ENCODE results near the gene PHOSPHO1.

The PHOSPHO1 gene

GRCh38 chr17:49241040-49241439, 10.5 kb upstream of the PHOSPHO1 start:
- no peak overlapping the region for H3K27ac ChIP-seq
- TF ChIP-seq CTCF (conservative IDR thresholded peaks at IDR 0.05) (no peak), ZFX (IDR thresholded peaks at IDR 0.05) (no peak)

- TF ChIP-seq CTCF (conservative IDR thresholded peaks at IDR 0.05) (no peak), ZFX (IDR thresholded peaks at IDR 0.05) (no peak)
- no peak overlapping the region for H3K27ac ChIP-seq
These were observed 10.0 kb upstream of the PHOSPHO1 start for GRCh38 chr17:49240619-49241018.

GRCh38 chr17:49239963-49240362, 9.4 kb upstream of the PHOSPHO1 start:
- TF ChIP-seq ZFX (IDR thresholded peaks at IDR 0.05): no peak
- no peak for TF ChIP-seq CTCF (conservative IDR thresholded peaks at IDR 0.05)
- no peak overlapping the region for H3K27ac ChIP-seq

- H3K27ac ChIP-seq: no peak overlapping the region
- TF ChIP-seq ZFX (IDR thresholded peaks at IDR 0.05): no peak
These were observed 5.3 kb upstream of the PHOSPHO1 start for GRCh38 chr17:49235896-49236295.

GRCh38 chr17:49234509-49235080, 4.0 kb upstream of the PHOSPHO1 start:
- TF ChIP-seq CTCF (conservative IDR thresholded peaks at IDR 0.05) (no peak), ZFX (IDR thresholded peaks at IDR 0.05) (no peak)
- no peak overlapping the region for H3K27ac ChIP-seq

- no peak overlapping the region for H3K27ac ChIP-seq
- TF ChIP-seq ZFX (IDR thresholded peaks at IDR 0.05): no peak
- TF ChIP-seq CTCF (conservative IDR thresholded peaks at IDR 0.05): no peak
These were observed 942 bp upstream of the PHOSPHO1 start for GRCh38 chr17:49231563-49231894.

- TF ChIP-seq CTCF (conservative IDR thresholded peaks at IDR 0.05) (no peak), ZFX (IDR thresholded peaks at IDR 0.05) (no peak)
- H3K27ac ChIP-seq: peak overlapping the region; percentile 8
These were observed 584 bp downstream of the PHOSPHO1 start for GRCh38 chr17:49229805-49230600.

Measured in C4-2B (cell line).